Kidney tubule cell (primary cell): ENCODE measurements around the gene MCC.

Source experiments
- DNase-seq: peaks from one replicate; pipeline ENCODE4 v3.0.0-alpha.2; 2018; ENCODE audit warnings: low spot score

The MCC gene

DNA sequence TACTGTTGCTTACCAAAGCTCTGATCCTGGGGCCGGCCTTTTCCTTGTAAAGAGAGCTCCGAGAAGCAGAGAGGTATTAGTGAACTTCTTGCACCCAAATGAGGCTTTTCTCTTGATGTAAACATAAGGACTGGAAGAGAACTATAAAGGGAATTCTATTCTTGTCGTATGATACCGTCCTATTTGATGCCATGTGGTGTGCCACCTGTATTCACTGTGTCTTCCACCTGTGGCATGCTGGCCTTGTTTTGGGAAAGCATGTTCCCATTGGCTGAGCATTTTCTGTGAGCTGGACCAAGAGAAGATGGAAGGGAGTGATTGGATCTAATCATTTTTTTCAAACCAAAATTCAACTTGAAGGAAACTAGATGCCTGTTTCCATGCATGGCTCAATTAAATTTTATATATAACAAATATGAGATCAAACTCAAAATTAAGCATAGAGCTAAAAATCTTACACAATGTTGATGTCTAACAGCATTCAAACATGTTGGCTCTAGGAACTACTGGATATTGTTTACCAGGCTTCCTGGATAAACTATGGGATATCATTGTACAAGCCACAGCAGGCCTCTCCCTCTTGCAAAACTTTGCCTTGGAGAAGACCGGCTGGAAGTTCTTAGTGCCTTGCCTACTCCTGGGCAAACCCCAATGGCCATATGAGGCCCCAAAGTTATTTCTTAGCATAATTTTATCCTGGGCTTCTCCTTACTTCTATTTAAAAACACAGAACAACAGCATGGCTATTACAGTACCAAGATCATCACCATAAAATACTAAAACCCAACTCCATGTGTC lies 168.8 kb downstream of the MCC start:
- no peak for DNase-seq

- no peak for DNase-seq
These were observed 170.6 kb downstream of the MCC start for GRCh38 chr5:113317636-113318035.

GRCh38 chr5:113311301-113311700 lies 177.0 kb downstream of the MCC start:
- peak; percentile 20 for DNase-seq

DNA sequence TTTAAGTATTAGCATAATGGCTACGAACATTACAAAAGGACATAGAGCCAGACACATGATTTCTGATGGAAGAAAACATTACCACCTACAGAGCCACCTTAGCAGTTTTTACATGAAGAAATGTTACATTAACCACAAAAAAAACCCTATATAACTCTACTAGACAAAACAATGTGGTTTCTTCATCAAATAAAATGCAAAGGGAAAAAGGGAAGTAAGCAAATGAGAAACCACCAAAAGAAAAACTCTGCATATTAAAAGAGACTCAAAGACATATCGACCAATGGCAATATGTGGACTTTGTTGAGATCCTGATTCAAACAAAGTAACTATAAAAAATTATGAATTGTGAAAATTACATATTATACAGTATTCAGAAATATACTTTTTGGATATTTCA lies 186.1 kb downstream of the MCC start:
- no peak for DNase-seq

DNA sequence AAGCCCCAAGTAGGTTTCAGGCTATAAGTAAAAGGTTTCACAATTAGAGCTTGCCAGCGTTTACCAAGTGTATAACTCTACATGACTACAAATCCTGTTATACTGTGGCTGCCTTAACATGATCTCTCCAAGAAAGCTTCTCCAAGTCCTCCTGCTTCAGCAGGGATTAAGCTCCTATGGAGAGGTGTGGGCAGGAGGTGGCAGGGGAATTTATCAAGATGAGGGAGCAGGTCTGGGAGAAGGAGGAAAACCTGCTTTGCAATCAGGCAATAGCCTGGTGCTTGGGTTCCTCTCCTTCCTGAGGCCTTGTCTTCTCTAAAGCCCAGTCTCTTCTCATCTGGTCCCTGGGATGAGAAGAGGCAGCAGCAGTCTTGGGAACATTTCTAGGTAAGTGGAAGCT lies 188.7 kb downstream of the MCC start:
- no peak for DNase-seq

GRCh38 chr5:113296676-113297075 lies 191.6 kb downstream of the MCC start:
- DNase-seq, result peak; percentile 26

GRCh38 chr5:113295111-113295539 lies 193.1 kb downstream of the MCC start:
- no peak for DNase-seq

- DNase-seq, result peak; percentile 88
These were observed 193.7 kb downstream of the MCC start for GRCh38 chr5:113294311-113295110.

- DNase-seq, result peak; percentile 42
These were observed 194.3 kb downstream of the MCC start for GRCh38 chr5:113293975-113294310.

- peak; percentile 21 for DNase-seq
These were observed 194.9 kb downstream of the MCC start for GRCh38 chr5:113293068-113293974.

DNA sequence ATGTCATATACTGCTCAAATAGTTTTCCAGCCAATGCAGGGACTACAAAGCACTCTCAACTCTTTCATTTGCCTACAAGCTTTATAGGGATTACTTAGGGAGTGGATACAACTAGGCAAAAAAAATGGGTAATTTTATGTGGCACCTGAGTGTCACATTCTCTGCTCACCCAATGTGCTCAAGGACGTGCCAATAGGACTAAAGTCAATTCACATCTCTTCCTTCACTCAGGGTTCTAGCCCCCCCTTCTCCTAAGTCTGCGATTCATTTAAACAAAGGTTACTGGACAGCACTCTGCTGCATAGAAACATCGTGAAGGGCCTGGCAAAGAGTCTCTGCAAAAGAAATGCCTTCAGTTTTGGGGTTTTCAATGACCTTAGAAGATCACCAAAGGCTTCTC lies 195.8 kb downstream of the MCC start:
- no peak for DNase-seq

- peak; percentile 47 for DNase-seq
These were observed 204.7 kb downstream of the MCC start for GRCh38 chr5:113283558-113283957.

- peak; percentile 17 for DNase-seq
These were observed 205.8 kb downstream of the MCC start for GRCh38 chr5:113282472-113282871.

GRCh38 chr5:113281194-113281593 lies 207.1 kb downstream of the MCC start:
- DNase-seq, result no peak

- no peak for DNase-seq
These were observed 207.7 kb downstream of the MCC start for GRCh38 chr5:113280541-113280940.

- DNase-seq, result peak; percentile 56
These were observed 209.3 kb downstream of the MCC start for GRCh38 chr5:113278976-113279375.

- DNase-seq, result no peak
These were observed 211.8 kb downstream of the MCC start for GRCh38 chr5:113276493-113276892.

- DNase-seq, result no peak
These were observed 212.3 kb downstream of the MCC start for GRCh38 chr5:113276001-113276400.

DNA sequence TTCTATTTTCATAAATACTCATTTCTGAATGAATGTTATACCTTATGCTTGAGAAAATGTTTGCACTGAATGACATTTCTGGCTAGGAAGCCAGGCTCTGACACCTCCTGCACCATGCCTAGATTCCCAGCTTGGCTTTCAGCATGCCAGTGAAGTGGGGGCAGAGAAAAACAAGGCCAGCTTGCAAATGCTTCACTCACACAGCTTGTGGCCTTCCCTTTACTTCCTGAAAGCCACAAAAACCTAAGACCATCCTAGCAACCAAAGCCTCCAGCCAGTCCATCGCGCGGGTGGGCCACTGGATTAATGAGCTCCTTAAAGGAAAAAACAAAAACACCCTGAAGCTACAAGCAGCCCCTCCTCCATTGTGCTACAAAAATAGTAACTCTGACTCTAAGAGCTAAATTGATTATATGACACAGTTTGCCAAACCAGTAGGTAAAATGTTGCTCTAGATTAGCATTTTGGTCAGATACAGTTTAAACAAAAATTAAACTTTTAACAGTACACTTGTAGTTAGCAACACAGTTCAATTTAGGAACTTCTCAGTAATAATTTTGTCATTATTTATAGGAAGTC lies 213.3 kb downstream of the MCC start:
- DNase-seq, result no peak

DNA sequence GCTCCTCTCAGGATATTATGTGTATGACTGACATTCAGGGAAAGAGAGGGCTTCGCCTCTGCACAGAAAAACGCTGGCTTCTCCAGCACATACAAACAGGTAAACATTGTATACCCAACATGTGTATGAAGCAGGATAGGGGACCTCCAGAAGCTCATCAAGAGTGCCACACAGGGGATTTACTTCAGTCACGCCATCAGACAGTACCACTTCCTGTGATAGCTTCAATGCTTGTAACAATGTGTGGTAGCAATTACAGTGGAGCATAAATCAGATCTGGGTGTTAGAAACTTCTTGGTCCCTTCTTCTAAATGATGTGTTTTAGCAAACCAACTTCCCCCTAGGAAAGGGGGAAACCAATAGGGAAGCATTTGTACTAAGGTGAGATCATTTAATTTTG lies 214.3 kb downstream of the MCC start:
- no peak for DNase-seq

DNA sequence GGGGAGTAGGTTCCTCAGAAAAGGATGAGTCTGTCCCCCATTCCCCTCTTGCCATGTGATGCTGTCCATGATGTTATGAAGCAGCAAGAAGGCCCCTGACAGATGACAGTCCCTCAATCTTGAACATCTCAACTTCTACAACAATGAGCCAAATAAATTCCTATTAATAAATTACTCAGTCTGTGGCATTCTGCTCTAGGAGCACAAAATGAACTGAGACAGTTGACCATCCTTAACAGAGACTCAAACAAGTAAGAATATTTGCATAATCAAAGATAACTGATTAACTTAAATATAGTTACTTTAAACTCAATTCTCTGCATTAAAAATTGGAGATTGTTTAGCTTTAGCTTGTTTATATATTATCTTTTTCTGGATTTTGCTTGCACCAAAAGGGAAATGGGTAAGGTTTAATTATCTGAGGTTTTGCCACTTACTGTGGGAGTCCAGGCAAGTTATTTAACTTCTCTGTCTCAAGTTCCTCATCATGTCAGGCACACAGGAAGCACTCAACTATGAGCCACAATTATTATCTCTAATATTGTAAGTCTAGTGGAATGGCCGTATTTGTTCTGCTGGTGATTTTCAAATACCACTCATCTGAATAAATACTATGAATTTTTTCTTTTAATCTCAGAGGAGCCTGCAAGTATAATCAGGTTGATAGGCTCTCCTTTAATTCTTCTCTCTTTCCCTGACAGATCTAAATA lies 216.4 kb downstream of the MCC start:
- peak; percentile 7 for DNase-seq
